MM.1S (cell line): Measurements from ENCODE around the gene SLC6A12.

ENCODE experiments used
- CTCF ChIP-seq: fragments of 300-600 bp; sonication (generic); IDR thresholded peaks from 2 replicates; pipeline ENCODE4 v1.5.1; 2016; ENCODE audit warnings: antibody characterized with exemption, low read length, mixed read lengths
- EZH2 ChIP-seq: fragments of 300-600 bp; sonication (generic); optimal IDR thresholded peaks from 2 replicates; pipeline ENCODE3; 2017; ENCODE audit warnings: low read depth, mild to moderate bottlenecking, antibody characterized with exemption, low read length, mixed read lengths

- TF ChIP-seq CTCF: no peak
- no peak for TF ChIP-seq EZH2
These were observed 69.8 kb downstream of the SLC6A12 start for GRCh38 chr12:143964-144649.
